HG03103 (cell line): ENCODE results near the gene PIK3CD.
A peak's percentile ranks its signal among the peaks of the same experiment; 100 is the strongest.

ENCODE experiments used
- ATAC-seq: cut with Tn5 transposase; IDR thresholded peaks from one replicate; pipeline ENCODE4 v1.9.1; 2021; ENCODE audit warnings: low read depth; ENCODE audit not compliant: unreplicated experiment

The PIK3CD gene

DNA sequence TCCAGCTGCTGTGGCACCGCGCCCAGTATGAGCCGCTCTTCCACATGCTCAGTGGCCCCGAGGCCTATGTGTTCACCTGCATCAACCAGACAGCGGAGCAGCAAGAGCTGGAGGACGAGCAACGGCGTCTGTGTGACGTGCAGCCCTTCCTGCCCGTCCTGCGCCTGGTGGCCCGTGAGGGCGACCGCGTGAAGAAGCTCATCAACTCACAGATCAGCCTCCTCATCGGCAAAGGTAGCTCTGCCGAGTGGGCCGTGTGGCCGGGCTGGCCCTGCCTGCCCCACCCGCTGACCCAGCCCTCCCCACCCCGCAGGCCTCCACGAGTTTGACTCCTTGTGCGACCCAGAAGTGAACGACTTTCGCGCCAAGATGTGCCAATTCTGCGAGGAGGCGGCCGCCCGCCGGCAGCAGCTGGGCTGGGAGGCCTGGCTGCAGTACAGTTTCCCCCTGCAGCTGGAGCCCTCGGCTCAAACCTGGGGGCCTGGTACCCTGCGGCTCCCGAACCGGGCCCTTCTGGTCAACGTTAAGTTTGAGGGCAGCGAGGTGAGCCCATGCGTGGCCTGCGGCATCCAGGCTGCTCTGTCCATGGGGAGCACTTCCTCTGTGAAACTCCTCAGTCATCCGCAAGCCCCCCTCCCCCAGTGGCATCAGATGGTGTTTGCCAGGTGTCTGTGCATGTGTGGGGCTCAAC is 64.2 kb downstream of the PIK3CD start:
- ATAC-seq: no peak

DNA sequence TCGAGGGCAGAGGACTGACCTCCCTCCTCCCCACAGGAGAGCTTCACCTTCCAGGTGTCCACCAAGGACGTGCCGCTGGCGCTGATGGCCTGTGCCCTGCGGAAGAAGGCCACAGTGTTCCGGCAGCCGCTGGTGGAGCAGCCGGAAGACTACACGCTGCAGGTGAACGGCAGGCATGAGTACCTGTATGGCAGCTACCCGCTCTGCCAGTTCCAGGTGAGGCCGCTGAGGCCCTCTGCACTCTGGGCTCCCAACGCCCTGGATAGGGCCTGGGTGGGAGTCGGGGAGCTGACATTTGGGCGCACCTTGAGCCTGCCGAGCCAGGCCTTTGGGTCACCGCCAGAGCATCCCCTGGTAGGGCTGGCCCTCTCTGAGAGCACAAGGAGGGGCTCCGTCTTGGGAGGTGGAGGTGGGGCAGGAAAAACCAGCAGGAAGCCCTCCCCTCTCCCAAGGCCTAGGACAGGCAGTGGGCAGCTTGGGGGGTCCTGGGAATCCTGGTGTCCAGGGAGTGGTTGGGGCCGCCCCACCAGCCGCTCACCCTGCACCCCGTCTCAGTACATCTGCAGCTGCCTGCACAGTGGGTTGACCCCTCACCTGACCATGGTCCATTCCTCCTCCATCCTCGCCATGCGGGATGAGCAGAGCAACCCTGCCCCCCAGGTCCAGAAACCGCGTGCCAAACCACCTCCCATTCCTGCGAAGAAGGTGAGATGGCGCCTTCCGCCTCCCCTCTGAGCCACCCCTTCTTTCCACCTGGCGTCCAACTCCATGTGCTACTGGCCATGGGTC is 65.1 kb downstream of the PIK3CD start:
- ATAC-seq: no peak

GRCh38 chr1:9717193-9718005 is 65.9 kb downstream of the PIK3CD start:
- peak; percentile 55 for ATAC-seq

DNA sequence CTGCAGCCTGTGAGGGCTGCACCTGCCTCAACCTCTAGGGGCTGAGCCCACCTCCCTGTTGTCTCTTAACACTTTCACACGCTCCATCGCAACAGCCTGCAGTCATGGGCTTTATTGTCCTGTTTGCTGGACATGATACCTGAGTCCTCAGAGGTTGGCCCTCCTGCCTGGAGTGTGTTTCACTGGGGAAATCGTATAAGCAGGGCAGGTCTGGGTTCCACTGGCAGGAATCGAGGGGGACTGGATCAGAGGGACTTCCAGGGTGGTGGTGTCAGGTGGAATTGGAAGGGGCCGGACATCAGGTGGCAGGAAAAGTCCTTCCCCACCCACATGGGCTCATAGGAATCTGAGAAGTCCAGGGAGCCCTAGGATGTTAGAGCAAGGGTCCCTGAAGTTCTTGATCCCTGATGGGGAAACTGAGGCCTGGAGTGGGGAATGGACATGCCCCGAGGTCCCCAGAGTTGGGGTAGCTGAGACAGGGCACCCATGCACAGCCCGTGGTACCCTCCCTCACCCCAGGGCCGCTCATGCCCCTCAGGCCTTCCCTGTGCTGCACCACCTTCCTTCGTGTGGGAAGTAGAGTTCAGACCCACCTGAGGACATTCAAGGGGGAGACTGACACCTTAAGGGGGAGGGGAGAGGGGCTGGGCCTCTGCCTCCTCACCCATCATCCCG is 66.6 kb downstream of the PIK3CD start:
- no peak for ATAC-seq

GRCh38 chr1:9719978-9720722 is 68.6 kb downstream of the PIK3CD start:
- no peak for ATAC-seq

GRCh38 chr1:9720785-9721605 is 69.5 kb downstream of the PIK3CD start:
- no peak for ATAC-seq

DNA sequence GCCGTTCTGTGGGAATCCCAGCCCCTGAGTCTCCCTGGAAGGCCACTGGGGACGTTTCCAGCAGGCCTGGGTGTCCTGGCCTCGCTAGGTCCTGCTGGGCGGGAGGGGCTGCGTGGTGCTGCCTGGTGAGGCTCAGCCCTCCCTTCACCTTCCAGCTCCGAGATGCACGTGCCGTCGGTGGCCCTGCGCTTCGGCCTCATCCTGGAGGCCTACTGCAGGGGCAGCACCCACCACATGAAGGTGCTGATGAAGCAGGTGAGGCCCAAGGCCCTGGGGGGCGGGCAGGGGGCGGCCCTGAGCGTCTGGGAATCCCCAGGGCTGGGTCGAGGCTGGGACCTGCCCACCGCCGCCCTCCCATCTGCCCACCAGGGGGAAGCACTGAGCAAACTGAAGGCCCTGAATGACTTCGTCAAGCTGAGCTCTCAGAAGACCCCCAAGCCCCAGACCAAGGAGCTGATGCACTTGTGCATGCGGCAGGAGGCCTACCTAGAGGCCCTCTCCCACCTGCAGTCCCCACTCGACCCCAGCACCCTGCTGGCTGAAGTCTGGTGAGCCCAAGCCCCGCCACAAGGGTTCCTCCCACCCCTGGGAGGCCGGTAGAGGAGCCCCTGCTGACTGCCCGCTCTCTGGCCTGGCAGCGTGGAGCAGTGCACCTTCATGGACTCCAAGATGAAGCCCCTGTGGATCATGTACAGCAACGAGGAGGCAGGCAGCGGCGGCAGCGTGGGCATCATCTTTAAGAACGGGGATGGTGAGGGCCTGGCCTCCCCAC is 70.3 kb downstream of the PIK3CD start:
- no peak for ATAC-seq

DNA sequence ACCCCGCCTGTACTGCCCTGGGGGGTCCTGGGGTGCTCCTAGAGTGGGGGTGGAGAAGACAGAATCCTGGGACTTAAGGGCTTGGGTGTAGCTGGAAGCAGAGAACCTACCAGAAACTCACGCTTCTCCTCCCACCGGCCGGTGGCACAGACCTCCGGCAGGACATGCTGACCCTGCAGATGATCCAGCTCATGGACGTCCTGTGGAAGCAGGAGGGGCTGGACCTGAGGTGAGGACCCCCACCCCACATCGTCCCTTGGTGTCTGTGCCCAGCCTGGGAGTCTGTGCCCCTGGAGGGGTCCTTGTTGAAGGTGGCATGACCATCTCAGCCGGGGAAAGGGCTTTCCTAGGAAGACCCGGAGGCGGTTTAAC is 70.8 kb downstream of the PIK3CD start:
- ATAC-seq: no peak

DNA sequence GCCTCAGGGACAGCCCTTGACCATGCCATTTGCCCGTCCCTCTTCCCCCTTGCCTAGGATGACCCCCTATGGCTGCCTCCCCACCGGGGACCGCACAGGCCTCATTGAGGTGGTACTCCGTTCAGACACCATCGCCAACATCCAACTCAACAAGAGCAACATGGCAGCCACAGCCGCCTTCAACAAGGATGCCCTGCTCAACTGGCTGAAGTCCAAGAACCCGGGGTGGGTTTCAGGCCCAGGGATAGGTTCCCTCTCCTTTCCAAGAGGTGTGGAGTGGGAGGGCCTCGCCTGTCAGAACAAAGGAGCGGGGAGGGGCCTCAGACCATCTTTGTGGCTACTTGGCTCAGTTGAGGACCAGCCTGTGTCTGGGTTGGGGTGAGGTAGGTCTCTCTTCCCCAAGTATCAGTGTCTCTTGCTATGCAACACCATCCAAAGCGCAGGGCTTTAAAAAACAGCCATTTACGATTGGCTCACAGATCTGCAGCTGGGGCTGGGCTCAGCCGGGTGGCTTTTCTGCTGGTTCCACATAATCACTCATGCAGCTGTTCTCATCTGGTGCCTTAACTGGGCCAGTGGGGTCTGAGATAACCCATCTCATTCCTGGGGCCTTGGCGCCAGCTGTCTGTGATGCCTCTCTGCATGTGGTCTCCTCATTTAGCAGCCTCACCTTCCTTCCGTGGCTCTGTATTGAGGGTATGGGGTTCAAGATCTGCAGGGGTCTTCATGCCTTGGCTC is 71.7 kb downstream of the PIK3CD start:
- no peak for ATAC-seq

DNA sequence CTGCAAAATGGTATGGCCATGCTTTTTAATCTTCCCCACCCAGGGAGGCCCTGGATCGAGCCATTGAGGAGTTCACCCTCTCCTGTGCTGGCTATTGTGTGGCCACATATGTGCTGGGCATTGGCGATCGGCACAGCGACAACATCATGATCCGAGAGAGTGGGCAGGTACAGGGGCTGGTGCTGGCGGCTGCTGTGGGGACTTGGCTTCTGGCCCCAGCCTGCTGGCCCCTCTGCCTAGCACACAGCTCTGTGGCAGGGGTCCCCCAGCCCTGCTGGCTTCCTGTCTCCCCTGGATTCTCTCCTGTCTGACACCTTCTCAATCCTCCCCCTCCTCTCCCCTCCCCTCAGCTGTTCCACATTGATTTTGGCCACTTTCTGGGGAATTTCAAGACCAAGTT is 72.4 kb downstream of the PIK3CD start:
- no peak for ATAC-seq

DNA sequence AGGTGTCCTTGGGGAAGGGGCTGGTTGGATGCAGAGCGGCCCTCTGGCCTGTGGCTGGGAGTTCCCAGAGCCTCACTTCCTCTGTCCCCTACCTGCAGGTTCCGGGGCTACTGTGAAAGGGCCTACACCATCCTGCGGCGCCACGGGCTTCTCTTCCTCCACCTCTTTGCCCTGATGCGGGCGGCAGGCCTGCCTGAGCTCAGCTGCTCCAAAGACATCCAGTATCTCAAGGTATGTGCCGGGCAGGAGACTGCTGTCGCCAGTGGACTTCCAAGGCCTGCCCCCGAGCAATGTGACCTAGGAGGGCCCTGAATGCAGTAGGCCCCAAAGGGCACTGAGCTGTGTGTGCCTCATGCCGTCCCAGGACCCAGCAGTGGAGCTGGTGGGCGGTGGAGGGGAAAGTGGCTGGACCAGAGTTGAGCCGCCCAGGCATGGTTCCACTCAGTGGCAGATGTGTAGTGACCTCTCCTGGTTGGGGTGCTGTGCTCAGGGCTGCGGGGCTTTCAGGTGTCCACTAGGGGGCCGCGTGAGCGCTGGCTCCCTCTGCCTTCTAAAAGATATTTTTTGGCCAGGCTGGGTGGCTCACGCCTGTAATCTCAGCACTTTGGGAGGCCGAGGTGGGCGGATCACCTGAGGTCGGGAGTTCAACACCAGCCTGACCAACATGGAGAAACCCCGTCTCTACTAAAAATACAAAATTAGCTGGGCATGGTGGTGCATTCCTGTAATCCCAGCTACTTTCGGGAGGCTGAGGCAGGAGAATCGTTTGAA is 73.4 kb downstream of the PIK3CD start:
- no peak for ATAC-seq

DNA sequence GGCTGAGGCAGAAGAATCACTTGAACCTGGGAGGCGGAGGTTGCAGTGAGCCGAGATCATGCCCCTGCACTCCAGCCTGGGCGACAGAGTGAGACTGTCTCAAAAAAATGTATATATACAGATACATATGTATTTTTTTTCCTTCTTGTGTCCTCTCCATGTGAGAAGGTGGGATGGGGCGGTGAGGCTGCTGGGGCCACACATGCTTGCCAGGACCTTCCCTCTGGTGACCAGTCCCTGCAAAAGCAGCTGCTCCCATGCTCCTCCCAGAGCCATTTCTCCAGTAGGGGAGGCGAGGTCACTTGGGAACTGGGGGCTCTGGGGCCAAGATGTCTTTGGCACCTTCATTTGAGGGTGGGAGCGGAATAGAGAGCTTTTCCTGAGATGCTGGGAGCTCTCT is 74.9 kb downstream of the PIK3CD start:
- no peak for ATAC-seq

- ATAC-seq: no peak
These were observed 75.5 kb downstream of the PIK3CD start for GRCh38 chr1:9726905-9727595.

DNA sequence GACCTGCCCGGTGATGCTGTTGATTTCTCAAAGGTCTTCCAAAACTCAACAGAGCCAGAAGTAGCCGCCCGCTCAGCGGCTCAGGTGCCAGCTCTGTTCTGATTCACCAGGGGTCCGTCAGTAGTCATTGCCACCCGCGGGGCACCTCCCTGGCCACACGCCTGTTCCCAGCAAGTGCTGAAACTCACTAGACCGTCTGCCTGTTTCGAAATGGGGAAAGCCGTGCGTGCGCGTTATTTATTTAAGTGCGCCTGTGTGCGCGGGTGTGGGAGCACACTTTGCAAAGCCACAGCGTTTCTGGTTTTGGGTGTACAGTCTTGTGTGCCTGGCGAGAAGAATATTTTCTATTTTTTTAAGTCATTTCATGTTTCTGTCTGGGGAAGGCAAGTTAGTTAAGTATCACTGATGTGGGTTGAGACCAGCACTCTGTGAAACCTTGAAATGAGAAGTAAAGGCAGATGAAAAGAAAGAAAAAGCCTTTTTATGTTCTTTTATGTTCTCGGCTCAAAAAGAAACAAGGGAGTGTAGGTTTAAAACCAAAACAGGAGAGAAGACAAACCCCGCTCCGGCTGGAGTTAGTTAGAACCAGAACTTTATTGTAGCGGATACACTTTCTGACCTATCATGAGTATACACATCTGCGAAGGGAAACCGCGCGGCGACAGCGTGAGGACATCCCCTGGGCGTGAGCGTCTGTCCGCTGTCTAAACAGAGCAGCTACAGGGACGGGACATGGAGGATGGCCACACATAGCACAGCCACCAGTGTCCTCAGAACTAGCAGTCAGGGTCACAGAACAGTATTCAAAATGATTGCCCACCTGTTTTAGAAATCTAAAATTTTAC is 77.1 kb downstream of the PIK3CD start:
- ATAC-seq: no peak

- ATAC-seq: no peak
These were observed 78.0 kb downstream of the PIK3CD start for GRCh38 chr1:9729523-9729922.
